Astrocyte of the hippocampus (primary cell): ENCODE measurements around the gene TPPP.
A peak's percentile ranks its signal among the peaks of the same experiment; 100 is the strongest.

ENCODE experiments used
- DNase-seq: peaks from one replicate; pipeline ENCODE4 v3.0.0; 2011; ENCODE audit warnings: low read depth, low spot score

The TPPP gene

DNA sequence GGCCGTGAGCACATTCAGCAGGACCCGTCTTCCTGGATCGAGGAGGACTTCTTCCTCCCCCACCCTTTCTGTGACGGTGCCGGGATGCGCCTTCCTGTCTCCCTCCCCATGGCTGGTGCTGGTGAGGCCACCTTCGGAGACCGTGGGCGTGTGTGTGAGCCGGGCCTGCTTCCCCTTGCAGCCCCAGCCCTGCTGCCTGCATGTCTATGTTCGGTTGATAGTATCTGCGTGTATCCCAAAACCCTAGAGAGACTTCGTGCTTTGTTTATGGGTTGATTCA lies 68.3 kb downstream of the TPPP start:
- DNase-seq, result no peak

DNA sequence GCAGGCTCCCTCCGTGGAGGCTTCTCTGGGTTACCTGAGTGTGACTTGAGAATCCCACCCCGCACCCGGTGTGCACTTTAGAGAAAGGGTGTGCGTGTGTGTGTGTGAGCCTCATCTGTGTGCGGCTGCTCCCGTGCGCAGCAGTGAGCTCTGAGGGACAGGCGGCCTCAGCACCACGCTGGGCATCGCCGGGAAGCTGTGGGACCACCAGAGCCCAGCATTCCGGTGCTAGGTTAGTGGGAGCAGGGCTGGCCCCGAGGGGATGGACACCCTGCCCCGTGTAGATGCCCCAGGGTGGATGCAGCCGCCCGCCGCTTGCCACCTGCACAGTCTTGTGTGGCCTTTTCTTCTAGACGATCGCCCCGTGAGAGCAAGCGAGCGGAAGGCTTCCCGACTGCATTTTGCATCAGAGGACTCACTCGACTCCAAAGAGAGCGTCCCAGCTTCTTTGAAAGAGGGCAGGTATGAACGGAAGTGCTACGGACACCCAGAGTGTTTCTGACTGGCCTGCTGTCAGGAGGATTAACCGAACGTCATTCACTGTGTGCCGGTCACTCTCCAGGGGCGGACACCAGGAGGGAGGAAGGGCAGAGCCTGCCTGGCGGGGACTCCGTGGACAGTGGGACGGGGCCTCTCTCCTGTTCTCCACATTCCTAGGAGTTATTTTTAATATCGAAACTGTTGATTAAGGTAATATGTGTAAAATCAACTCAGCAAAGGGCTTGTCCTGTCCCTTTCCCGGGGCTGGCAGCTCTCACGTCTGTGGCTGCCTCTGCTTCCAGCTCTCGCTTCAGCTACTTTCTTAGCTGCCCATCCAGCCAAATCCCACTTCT lies 68.8 kb downstream of the TPPP start:
- DNase-seq, result no peak

DNA sequence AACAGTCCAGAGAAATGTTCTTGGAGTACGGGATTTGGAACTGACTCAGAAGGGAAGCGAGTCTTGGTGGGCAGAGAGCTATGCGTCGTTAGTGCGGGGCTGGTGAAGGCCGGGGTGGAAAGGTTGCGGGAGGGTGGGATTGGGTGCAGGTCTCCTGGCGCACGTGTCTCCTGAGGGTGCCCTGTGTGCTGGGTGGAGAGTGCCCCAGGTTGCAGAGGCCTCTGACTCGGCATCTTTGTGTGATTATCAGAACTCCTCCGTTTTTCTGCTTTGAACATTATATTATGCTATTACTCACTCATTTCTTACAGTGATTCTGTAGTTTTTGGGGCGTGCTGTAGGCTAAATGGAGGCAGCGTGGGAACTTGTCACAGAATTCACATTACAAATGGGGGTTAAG lies 69.6 kb downstream of the TPPP start:
- DNase-seq, result no peak

DNA sequence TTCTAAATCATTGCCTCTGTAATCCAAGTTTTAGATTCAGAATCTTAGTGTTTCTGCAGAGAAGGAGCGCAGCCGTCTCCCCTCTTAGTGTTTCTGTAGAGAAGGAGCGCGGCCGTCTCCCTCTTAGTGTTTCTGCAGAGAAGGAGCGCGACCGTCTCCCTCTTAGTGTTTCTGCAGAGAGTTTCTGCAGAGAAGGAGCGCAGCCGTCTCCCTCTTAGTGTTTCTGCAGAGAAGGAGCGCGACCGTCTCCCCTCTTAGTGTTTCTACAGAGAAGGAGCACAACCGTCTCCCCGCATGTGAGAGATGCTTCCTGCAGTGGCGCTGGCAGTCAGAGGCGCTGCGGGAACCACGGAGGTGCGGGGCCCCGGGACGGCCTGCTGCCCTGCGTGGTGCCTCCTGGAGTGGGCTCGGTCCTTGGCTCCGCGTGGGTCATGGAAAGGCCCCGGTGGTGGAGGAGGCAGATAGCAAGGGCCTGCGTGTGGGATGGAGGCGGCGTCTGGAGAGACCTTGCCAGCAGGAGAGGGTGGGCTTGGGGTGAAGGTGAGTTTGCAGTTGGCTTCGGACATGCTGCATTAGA lies 70.1 kb downstream of the TPPP start:
- no peak for DNase-seq

DNA sequence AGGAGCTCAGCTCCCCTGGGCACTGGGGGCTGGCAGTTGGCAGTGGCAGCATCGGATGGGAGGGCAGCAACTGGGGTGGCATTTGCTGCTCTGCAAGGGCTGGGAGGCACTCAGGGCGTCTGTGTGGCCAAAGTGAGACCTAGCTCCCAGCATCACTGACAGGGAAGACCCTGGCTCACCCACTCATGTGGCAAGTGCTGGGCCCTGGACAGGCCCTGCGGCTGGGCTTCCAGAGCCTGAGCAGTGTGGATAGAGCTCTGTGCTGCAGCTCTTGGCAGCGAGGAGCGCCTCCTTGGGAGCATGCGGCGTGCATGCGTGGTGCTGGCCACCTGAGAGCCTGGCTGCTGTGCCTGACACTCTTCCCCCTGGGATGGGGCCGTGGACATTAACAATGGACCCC lies 70.8 kb downstream of the TPPP start:
- no peak for DNase-seq

DNA sequence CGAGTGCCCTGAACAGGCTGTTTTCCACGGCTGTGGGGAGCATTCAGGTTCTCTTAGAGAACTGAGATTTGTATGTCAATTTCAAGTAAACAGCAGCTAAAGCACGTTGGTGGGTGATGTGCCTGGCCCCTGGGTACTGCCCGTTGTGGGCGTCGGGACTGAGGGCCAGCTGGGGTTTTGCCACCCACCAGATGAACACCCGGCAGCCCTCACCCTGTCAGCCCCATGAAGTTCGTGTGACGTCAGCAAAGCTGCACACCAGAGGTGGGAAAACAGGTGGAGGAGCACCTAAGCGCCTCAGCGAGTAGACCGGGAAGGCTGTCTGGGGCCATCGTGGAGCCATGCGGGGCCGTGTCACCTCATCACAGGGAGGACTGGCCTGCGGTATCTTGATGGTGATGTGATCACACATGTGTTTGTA lies 71.8 kb downstream of the TPPP start:
- DNase-seq, result no peak

DNA sequence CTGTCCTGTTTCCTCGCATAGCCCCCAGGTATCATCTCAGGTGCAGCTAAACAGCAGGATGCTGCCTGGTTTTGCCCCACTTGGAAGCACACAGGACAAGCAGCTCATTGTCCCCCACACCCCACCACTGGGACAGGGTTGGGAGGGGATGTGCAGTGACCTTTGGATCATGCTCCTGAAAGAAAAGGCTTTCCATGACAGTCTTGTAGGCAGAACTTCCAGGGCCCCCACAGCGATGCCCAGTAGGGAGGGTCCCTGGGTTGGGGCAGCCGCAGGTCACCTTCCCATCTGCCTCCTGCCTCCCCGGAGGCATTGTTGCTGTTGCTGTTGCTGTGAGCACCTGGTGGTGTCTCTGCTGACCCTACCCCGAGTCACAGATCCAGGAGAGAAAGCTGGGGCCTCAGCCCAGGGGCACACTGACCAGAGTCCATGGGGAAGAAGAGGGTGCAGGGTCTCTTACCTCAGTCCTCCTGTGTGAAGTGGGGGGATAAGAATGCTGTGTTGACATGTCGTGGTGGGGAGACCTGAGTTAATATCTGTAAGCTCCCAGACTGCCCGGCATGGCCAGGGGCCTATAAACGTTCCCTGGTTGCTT lies 72.5 kb downstream of the TPPP start:
- no peak for DNase-seq

DNA sequence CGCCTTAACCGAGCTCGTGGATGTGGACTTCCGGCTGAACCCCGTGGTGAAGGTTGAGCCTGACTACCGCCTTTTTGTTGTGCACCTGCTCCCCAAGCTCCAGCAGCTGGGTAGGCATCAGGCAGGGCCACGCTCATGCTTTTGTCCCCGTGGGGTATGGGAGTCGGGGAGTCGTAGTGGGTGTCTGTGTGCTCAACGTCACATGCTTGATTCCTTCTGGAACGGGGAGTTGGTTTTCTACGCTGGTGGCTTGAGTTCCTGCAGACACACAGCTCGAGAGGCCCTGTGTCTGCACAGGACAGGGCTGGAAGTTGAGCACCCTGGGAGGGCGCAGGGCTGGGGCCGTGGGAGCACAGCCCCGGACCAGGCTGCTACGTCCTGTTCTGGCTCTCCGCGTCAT lies 73.0 kb downstream of the TPPP start:
- DNase-seq, result no peak

DNA sequence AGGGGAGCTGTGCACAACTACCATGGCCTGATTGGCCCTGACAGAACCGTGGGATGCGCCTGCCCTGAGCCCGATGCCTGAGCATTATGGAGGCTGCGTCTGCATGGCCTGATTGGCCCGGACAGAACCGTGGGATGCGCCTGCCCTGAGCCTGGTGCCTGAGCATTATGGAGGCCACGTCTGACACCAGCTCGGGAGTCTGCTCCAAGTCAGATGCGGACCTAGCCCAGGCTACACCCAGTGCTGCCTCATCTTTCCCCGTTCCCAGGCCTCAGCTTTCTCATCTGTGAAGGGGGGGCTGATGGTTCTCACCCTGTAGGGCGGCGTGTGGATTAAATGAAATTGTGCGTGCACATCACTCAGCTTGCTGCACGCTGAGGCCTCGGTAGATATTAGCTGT lies 73.7 kb downstream of the TPPP start:
- DNase-seq, result no peak

DNA sequence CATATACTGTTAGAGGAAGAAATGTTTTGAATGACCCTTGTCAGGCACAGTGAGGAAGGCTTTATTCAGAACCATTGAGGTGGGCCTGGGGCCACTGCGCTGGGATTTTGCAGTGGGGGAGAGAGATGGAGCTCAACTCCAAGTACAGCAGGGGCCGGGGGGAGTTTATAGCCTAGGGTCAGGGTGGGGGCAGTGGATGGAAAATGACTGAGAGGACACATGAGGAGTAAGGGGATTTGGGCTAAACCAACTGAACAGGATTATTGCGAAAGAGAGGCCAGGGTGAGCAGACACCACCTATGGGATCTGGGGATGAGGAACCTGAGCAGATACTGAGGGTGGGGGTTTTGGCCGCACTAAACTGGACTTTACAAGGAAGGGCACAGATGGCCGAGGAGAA lies 74.7 kb downstream of the TPPP start:
- no peak for DNase-seq

DNA sequence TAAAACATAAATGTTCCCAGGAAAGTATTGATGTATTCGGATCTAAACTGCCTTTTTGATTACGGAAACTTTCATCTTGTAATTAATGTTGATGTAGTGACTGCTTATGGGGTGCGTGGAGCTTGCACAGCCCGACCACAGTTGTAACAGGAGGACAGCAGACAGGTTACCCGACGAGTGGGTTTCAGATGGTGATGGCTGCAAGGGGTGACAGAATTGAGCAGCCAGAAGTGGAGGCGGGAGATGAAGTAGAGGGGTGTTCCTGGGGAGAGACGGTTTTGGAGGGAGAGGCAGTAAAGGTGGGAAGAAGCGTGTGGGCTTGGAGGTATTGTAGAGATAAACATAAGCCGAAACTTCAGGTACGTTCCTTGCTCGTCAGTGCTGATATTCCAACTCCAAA lies 75.3 kb downstream of the TPPP start:
- DNase-seq, result no peak

DNA sequence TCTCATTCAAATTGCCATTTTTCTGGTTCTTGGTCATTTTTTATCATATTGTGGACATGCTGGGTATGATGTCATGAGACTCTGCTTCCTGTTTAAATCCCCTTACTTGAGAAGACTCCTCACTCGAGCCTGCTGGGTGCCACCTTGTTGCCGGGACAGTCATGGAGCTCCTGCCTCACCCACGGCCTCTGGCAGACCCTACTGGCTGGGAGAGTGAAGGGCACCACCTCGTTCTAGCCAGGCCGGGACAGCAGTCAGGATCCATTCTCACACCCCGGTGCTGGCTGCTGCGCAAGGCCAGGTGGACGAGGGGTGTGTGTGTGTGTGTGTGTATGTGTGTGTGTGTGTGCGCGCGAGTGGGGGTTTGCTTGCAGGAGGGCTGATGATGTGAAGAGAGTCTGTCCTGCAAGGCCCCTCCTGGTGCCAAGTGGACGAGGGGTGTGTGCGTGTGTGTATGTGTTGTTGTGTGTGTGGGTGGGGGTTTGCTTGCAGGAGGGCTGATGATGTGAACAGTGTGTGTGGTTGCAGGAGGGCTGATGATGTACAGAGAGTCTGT lies 76.6 kb downstream of the TPPP start:
- DNase-seq, result no peak

DNA sequence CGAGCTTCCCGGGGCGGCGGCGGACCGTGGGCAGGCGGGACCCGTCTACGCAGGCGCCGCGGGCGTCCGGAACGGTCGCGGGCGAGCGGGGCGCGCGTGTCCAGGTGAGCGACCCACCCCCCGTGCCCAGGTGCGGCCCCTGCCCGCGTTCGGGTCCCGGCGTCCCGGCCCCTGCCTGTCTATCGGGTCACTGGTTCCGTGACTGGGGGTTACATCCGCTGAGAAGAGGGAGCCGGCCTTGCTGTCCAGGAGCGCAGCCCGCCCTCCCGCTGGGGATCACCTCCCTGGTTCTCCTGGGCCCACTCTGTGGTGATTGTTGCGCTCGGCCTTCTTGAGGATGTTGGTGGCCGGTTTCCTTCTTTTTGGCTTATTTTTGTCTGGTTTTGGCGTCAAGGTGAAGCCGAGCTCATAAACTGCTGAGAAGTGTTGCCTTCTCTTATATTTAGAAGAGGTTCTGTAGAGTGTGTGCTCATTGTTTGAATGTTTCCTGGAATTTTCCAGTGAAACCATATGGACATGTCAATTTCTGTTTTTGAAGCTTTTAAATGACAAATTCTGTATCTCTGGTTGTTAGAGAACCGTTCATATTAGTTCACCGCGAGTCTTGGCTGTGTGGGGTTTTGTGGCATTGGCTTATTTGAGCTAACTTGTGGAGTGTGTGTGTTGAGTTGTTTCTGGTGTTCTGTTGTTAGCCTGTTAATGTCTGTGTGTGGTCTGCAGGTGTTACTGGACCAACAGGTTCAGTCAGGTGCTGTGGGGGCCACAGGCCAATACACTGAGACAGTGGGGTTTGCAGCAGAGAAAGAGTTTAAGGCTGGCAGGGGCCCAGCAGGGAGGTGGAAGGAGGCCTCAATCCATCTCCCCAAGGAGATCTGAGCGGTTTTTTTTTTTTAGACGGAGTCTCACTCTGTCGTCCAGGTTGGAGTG lies 80.4 kb downstream of the TPPP start:
- DNase-seq, result peak; percentile 25

DNA sequence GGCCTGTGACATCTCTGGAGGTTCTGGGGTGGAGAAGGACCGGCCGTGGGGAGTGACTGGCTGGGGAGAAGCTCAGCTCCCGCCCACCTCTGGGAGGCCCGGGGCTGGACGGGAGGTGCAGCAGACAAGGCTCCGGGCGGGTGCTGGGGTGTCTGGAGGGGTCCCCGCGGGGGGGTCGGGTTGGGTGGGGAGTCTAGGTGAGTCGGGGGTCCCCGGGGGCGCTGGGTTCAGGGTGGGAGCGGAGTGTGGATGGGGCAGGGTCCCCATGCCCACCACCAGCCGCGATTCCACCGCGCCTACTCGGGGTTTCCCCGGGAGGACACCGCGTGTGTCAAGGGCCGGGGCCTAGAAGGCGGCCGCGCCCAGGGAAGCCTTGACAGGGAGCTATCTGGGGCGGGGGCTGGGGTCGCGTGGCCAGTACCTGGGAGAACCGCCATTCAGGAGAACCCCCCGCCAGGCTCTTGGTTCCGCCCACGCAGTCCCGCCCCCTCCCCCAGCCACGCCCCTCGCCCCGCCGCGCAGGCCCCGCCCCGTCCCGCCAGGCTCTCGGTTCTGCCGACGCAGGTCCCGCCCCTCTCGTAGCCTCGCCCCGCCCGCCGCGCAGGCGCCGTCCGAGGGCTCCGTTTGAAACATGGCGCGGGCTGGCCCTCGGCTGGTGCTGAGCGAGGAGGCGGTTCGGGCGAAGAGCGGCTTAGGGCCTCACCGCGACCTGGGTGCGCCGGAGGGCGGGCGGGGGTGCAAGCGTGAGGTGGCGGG lies 81.2 kb downstream of the TPPP start, which contains the start of gene CEP72:
TSS of gene CEP72 (plus strand) at position 610 of the 756 bp plus-strand sequence. CDS start at position 632, 22 bp downstream.
- peak; percentile 96 for DNase-seq

DNA sequence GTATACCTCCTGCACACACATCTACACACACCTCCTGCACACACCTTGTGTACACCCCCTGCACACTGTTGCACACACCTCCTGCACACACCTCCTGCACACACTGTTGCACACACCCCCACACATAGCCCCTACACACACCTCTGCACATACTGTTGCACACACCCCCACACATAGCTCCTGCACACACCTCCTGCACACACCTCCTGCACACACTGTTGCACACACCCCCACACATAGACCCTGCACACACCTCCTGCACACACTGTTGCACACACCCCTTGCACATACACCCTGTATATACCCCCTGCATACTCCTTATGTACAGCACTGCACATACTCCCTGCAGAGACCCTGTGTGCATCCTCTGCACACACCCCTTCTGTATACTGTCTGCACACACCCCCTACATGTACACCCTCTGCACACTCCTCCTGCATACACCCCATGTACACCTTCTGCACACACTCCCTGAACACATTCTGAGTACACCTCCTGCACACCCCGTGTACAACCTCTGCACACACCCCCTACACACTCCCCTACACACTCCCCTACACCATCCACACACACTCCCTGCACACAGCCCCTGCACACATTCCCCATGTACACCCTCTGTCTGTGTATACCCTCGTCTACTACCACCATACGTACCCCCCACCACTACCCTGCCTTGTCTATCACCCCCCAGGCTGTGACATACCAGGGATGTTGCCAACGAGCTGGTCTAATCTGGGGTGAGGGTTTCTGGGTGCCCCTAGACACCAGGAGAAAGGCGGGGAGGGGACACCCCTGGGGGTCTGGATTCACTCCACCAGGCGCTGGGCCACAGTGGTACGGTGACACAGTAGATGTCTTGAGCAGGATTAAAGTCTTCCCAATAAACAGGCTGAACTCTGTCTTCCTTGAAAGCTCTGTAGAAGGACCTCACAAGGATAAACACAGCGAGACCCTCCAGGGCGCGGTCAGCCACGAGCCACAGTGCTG lies 82.1 kb downstream of the TPPP start:
- no peak for DNase-seq

DNA sequence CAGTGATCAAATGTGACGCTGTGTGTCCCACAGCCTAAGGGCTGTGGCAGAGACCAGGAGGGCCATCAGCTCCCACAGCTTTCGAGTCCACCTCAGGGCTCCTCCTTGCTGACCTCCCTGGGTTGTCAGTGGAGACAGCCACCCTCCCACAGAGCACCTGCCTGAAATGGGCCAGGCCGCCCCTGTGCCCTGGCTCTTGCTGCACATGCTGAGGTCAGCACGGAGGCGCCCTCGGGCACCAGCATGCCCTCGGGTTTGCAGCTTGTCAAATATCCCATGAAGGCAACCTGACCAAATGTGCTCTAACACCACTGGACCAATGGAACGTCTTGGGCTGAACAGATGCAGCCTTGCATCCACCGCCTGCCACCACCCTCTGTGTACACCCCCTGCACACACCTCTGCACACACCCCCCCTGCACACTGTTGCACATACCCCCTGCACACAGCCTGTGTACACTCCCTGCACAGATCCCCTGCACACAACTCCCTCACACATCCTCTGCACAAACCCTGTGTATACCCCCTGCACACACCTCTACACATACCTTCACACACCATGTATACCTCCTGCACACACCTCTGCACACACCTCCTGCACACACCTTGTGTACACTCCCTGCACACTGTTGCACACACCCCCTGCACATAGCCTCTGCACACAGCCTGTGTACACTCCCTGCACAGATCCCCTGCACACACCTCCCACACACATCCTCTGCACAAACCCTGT lies 83.0 kb downstream of the TPPP start:
- DNase-seq, result no peak
